HG02798 (cell line): ENCODE measurements around the gene IFITM5.

Experiments used
- ATAC-seq: cut with Tn5 transposase; IDR thresholded peaks from one replicate; pipeline ENCODE4 v1.9.1; 2021; ENCODE audit warnings: mild to moderate bottlenecking; ENCODE audit not compliant: unreplicated experiment, poor library complexity

Gene IFITM5

DNA sequence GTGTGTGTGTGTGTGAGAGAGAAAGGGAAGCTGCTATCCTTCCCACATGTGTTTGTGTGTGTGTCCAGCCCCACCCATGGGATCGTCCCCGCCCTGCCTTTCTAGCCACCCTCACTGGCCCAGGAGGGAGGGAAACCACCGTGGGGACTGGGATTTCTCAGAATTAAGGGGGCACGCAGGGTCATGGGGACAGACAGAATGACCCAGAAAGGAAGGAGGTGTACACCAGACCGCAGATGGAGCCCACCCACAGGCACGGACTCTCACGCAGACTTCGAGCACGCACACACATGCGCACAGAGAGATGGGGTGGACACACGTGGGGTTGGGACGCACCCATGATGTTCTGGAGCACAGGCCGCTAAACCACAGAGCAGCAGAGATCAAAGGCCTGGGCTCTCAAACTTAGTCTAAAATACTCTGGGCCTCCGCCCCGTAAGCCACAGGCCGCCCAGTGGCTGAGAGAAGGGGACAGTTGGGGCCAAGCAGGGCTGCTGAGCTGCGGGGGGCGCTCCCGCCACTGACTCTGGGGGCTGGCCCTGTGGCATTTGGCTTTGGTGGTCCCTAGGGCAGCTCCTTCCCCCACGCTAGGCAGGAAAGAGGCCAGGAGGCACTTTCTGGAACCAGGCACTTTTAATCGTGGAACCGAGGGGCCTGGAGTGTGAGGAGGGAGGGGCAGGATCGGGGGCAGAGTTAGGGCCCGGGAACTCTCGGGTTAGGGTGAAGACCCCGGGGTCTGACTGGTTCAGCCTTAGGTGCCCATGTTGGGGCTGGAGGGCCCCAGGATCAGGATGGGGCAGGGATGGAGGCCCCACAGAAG lies 1.5 kb downstream of the IFITM5 start:
- ATAC-seq: no peak

GRCh38 chr11:297051-297585 lies 2.2 kb downstream of the IFITM5 start:
- no peak for ATAC-seq

- no peak for ATAC-seq
Observed at GRCh38 chr11:296171-297050, 2.9 kb downstream of the IFITM5 start.

DNA sequence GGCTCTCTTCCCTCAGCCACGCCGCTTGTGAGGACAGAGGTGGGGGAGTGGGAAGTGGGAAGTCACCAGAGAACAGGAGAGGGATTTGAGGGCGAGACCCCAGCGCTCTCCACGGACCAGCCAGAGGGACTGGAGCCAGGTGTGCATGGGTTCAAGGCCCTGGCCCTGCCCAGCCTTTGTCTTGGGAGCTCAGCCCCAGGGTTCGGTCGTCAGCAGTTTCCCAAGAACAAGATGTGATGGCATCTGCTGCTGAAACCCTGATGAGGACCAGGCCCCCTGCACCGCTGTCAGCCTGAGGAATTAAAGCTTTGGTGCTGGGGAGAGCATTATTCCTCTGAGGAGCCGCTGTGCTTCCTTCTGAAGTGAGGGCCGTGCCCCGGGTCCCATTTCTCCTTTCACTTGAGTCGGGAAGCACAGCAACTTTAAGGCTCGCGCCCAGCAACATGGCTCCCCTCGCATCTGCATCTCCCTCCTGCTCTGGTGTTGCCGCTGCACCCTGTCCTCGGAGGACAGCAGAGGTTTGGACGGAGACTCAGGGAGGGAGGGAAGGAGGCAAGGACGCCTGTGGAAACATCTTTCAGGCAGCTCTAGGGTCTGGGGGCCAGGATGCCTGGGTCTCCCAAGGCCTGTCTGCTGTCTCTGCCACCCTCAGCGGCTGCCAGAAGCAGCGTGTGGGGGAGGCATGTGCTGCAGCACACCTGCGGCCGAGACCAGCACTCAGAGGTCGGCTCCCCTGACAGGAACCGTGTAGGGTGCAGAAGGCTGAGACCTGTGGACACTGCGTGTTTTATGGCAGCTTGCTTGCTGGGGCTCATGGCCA lies 3.8 kb downstream of the IFITM5 start:
- ATAC-seq: no peak

GRCh38 chr11:294780-295179 lies 4.5 kb downstream of the IFITM5 start:
- no peak for ATAC-seq

GRCh38 chr11:293852-294661 lies 5.3 kb downstream of the IFITM5 start:
- ATAC-seq: no peak

DNA sequence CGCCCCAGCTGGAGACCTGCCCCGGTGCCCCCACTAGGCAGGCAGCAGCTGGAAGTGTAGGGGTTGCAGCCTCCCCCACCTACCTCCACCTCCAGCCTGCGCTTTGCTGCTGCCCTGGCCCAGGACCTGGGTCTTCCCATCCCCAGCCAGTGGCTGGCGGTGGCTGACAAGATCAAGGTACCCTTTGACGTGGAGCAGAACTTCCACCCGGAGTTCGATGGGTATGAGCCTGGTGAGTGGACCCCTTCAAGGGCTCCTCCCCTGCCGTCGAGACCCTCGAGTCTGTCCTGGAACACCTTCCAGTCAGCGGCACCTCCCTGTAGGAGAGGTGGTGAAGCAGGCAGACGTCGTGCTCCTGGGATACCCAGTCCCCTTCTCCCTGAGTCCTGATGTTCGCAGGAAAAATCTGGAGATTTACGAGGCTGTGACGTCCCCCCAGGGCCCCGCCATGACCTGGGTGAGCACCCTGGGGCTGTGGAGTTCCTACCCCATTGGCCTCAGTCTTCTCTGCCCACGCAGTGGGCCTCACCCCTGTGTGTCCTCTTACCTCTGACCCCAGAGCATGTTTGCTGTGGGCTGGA lies 6.0 kb downstream of the IFITM5 start:
- ATAC-seq: no peak

DNA sequence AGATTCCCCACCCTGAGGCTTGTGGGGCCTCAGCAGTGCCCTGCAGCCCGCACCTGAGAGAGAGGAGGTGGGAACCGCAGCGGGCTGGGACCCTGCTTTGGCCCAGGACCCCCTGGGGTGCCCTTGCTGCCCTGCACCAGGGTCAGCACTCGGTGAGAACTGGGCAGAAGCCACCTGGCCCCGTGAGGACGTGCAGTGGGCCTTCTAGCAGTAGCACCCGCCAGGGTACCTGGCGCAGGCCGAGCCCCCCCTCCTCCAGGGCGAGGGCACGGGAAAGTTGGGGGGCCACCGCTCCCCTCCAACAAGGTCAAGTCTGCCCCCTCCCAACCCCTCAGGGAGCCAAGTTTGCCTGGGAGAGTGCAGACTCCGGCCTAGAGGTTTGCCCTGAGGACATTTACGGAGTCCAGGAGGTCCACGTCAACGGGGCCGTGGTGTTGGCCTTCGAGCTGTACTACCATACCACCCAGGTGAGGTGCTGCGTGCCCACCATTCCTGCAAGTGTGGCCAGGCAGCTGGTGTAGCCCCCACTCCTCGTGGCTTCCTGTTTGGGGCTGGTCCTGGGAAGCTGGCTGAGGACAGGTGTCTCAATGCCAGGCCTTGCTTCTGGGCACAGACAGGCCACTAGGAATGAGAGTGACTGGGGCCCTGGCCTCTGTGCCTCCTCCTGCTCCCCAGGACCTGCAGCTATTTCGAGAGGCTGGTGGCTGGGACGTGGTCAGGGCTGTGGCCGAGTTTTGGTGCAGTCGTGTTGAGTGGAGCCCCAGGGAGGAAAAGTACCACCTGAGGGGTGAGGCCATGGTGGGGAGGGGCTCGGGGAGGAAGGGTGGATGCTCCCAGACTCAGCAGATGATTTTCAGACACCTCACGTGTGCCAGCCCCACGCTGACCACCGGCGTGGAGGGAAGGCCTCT lies 6.9 kb downstream of the IFITM5 start:
- no peak for ATAC-seq

GRCh38 chr11:291281-292210 lies 7.8 kb downstream of the IFITM5 start:
- ATAC-seq: no peak

- ATAC-seq: no peak
Observed at GRCh38 chr11:290621-291231, 8.6 kb downstream of the IFITM5 start.

GRCh38 chr11:289712-290620 lies 9.4 kb downstream of the IFITM5 start:
- no peak for ATAC-seq

GRCh38 chr11:289398-289711 lies 10.0 kb downstream of the IFITM5 start:
- no peak for ATAC-seq

GRCh38 chr11:288478-289397 lies 10.6 kb downstream of the IFITM5 start, which contains the start of gene PGGHG:
Gene PGGHG (plus strand): TSS chr11:289126. CDS start chr11:289817, 691 bp downstream.
- peak; percentile 65 for ATAC-seq

- no peak for ATAC-seq
Observed at GRCh38 chr11:287821-288477, 11.4 kb downstream of the IFITM5 start.
